Left lung (tissue), 10 donors: Measurements from ENCODE around the gene BTN3A1. TPM values are rescaled to one million over a fixed set of nuclear protein-coding genes. Genes with fewer than 3 reads are reported as not detected.

ENCODE experiments used
- ATAC-seq: fragments of 200-7000 bp; cut with Tn5 transposase; one replicate; pipeline ENCODE4 v1.9.1; 2020; ENCODE audit warnings: moderate library complexity
- DNase-seq, 4 donors: peaks; one replicate each; pipeline ENCODE4 v3.0.0-alpha.2; 2013 to 2020
- H3K27ac ChIP-seq, 2 donors: fragments of 200-600 bp; sonication (generic) in 1 of 2; one replicate each; pipeline versions ENCODE4 v1.5.0 to v1.8.0; 2020 to 2021
- H3K27me3 ChIP-seq, 2 donors: fragments of 200-600 bp; sonication (generic) in 1 of 2; one replicate each; pipeline versions ENCODE4 v1.5.0 to v1.8.0; 2020 to 2021
- H3K36me3 ChIP-seq, 2 donors: fragments of 200-600 bp; sonication (generic) in 1 of 2; one replicate each; pipeline versions ENCODE4 v1.5.0 to v1.8.0; 2020 to 2021
- H3K4me1 ChIP-seq, 2 donors: fragments of 200-600 bp; one replicate each; pipeline ENCODE4 v1.8.0; 2021
- H3K4me3 ChIP-seq, 2 donors: fragments of 200-600 bp; sonication (generic) in 1 of 2; one replicate each; pipeline versions ENCODE4 v1.5.0 to v1.8.0; 2020 to 2021; ENCODE audit warnings: mild to moderate bottlenecking in 1 of 2
- H3K9me3 ChIP-seq, 2 donors: fragments of 200-600 bp; sonication (generic) in 1 of 2; one replicate each; pipeline versions ENCODE4 v1.5.0 to v1.8.0; 2020 to 2021
- CTCF ChIP-seq, 2 donors: fragments of 200-600 bp; sonication (generic) in 1 of 2; IDR thresholded peaks; one replicate each; pipeline versions ENCODE4 v1.5.0 to v1.8.0; 2021; ENCODE audit warnings: antibody characterized with exemption in 2 of 2
- intact Hi-C, 2 donors: fragments of 100-400 bp; cut with DNase I; formaldehyde crosslinking; loops; one replicate each; pipeline versions ENCODE4 v1.11.2 to v1.14.2; 2022
- polyA plus RNA-seq, 6 donors: library from polyadenylated mRNA; unstranded; fragments of 120-200 nt; gene quantifications; one replicate each; pipeline ENCODE4 v1.2.1, GENCODE V29; 2013; ENCODE audit not compliant: insufficient read length in 6 of 6
- total RNA-seq, 2 donors: library from RNA; stranded (reverse); fragmentation: NEBNext Ultra II Directional; extraction: Animal tissue kit (Norgen Biotek cat#: 25700); gene quantifications; one replicate each; pipeline ENCODE4 v1.2.1, GENCODE V29; 2021
- donor health status: DM: no; HTN: yes; CAD: no.
- donor health status: DM: no; HTN: no; CAD: no.

The BTN3A1 gene
- total and polyA plus RNA-seq, 8 donors: 48.0 to 81.5 (median 64.4) TPM

- DNase-seq (no peak), ATAC-seq (peak; percentile 55)
- TF ChIP-seq CTCF (IDR thresholded peaks at IDR 0.05): no peak
- no peak overlapping the region for H3K27ac ChIP-seq
- peaks cover 0 to 22% of the 10 kb centered on the region in 2 donors for H3K36me3 ChIP-seq
- peaks cover 0 to 8% of the 10 kb centered on the region in 2 donors for H3K4me1 ChIP-seq
- no peaks in the 10 kb centered on the region for H3K9me3 ChIP-seq
- no peak overlapping the region for H3K4me3 ChIP-seq
- H3K27me3 ChIP-seq: no peaks in the 10 kb centered on the region
- intact Hi-C loops: no loop called here
These were observed 9.0 kb upstream of the BTN3A1 start for GRCh38 chr6:26392932-26393636.

GRCh38 chr6:26394289-26394688, 7.8 kb upstream of the BTN3A1 start:
- H3K9me3 ChIP-seq: no peaks in the 10 kb centered on the region
- no peak for DNase-seq
- TF ChIP-seq CTCF (IDR thresholded peaks at IDR 0.05): no peak
- peak; percentile 28 for ATAC-seq
- H3K4me3 ChIP-seq: no peak overlapping the region
- intact Hi-C loops: no loop called here
- no peaks in the 10 kb centered on the region for H3K27me3 ChIP-seq
- H3K4me1 ChIP-seq: peaks cover 0 to 8% of the 10 kb centered on the region in 2 donors
- no peak overlapping the region for H3K27ac ChIP-seq
- peaks cover 0 to 22% of the 10 kb centered on the region in 2 donors for H3K36me3 ChIP-seq

GRCh38 chr6:26398555-26398954, 3.5 kb upstream of the BTN3A1 start:
- peaks cover 10 to 26% of the 10 kb centered on the region in 2 donors for H3K4me1 ChIP-seq
- H3K4me3 ChIP-seq: no peak overlapping the region
- intact Hi-C loops: no loop called here
- no peak for ATAC-seq
- H3K36me3 ChIP-seq: no peaks in the 10 kb centered on the region
- no peak for DNase-seq
- TF ChIP-seq CTCF (IDR thresholded peaks at IDR 0.05): no peak
- H3K9me3 ChIP-seq: no peaks in the 10 kb centered on the region
- no peak overlapping the region for H3K27ac ChIP-seq
- H3K27me3 ChIP-seq: no peaks in the 10 kb centered on the region

GRCh38 chr6:26400626-26401025, 1.4 kb upstream of the BTN3A1 start:
- Histone ChIP-seq H3K4me3 (no peak overlapping the region), H3K9me3 (no peaks in the 10 kb centered on the region), H3K36me3 (peaks cover 0 to 4% of the 10 kb centered on the region in 2 donors), H3K4me1 (peaks cover 13 to 43% of the 10 kb centered on the region in 2 donors), H3K27ac (no peak overlapping the region), H3K27me3 (no peaks in the 10 kb centered on the region)
- no peak for TF ChIP-seq CTCF (IDR thresholded peaks at IDR 0.05)
- no peak for DNase-seq
- ATAC-seq: no peak
- intact Hi-C loops: no loop called here

- Histone ChIP-seq H3K27me3 (no peaks in the 10 kb centered on the region), H3K4me1 (peaks cover 13 to 43% of the 10 kb centered on the region in 2 donors), H3K27ac (peak overlapping the region; percentile 86 to 91), H3K9me3 (no peaks in the 10 kb centered on the region), H3K4me3 (peak overlapping the region; percentile 54 to 76), H3K36me3 (peaks cover 0 to 7% of the 10 kb centered on the region in 2 donors)
- intact Hi-C loops: no loop called here
- DNase-seq: no peak
- ATAC-seq: peak; percentile 18
- TF ChIP-seq CTCF (IDR thresholded peaks at IDR 0.05): no peak
These were observed 587 bp upstream of the BTN3A1 start for GRCh38 chr6:26401389-26401986.
